ENCODE results near the gene CARMIL3. TPM values are rescaled to one million over a fixed set of nuclear protein-coding genes. Genes with fewer than 3 reads are reported as not detected.

Gene CARMIL3
- total RNA-seq, 3 donors from 2014 or later = 1.4 to 2.7 (median 1.5) TPM

- DNase-seq (no peak), ATAC-seq (no peak)
- H3K4me3 ChIP-seq = no peak overlapping the region
- peaks cover 10% of the 10 kb centered on the region for H3K4me1 ChIP-seq (ENCODE audit: low read depth)
- no peak for TF ChIP-seq CTCF (IDR thresholded peaks at IDR 0.05)
- H3K9me3 ChIP-seq = no peaks in the 10 kb centered on the region
- peaks cover 15% of the 10 kb centered on the region for H3K36me3 ChIP-seq (ENCODE audit: low read depth)
- intact Hi-C loops (cut with DNase I, micrococcal nuclease) = no loop called here
Measured at GRCh38 chr14:24116128-24116814, 64.5 kb downstream of the CARMIL3 start.

GRCh38 chr14:24117179-24117578 is 65.4 kb downstream of the CARMIL3 start:
- intact Hi-C loops (cut with DNase I, micrococcal nuclease) = no loop called here
- DNase-seq (no peak), ATAC-seq (no peak)
- H3K4me3 ChIP-seq = no peak overlapping the region
- H3K36me3 ChIP-seq (ENCODE audit: low read depth) = peaks cover 15% of the 10 kb centered on the region
- H3K9me3 ChIP-seq = no peaks in the 10 kb centered on the region
- no peak for TF ChIP-seq CTCF (IDR thresholded peaks at IDR 0.05)
- peaks cover 10% of the 10 kb centered on the region for H3K4me1 ChIP-seq (ENCODE audit: low read depth)

Other genes with a start within 250 kb of the CARMIL3 start
- 10 to 100 TPM; 35.0 to 41.7 (median 36.8) TPM for gene DHRS4, start 98.2 kb upstream of the CARMIL3 start, total RNA-seq
- gene DHRS4L2, start 63.1 kb upstream of the CARMIL3 start, total RNA-seq = 10 to 100 TPM; 30.7 to 56.1 (median 45.9) TPM
- gene CPNE6, start 19.6 kb downstream of the CARMIL3 start, total RNA-seq = 1 to 10 TPM in 1 of 3 donors, under 1 TPM in 1, not detected in 1; 0.14 to 2.2 TPM
- gene PCK2, start 42.3 kb downstream of the CARMIL3 start, total RNA-seq = 100 to 1,000 TPM in 2 of 3 donors, 10 to 100 TPM in 1; 64.7 to 150 (median 150) TPM
- 100 to 1,000 TPM in 1 of 3 donors, 10 to 100 TPM in 2; 65.8 to 101 (median 84.9) TPM for gene DCAF11, start 62.8 kb downstream of the CARMIL3 start, total RNA-seq
- 1 to 10 TPM; 2.3 to 4.5 (median 2.8) TPM for gene NRL, start 62.9 kb downstream of the CARMIL3 start, total RNA-seq
- 1 to 10 TPM in 2 of 3 donors, under 1 TPM in 1; 0.79 to 1.9 (median 1.3) TPM for gene FITM1, start 78.7 kb downstream of the CARMIL3 start, total RNA-seq
- 100 to 1,000 TPM; 188 to 279 (median 203) TPM for gene PSME1, start 84.2 kb downstream of the CARMIL3 start, total RNA-seq
- 10 to 100 TPM; 18.3 to 24.9 (median 20.4) TPM for gene EMC9, start 89.6 kb downstream of the CARMIL3 start, total RNA-seq
- gene PSME2, start 94.6 kb downstream of the CARMIL3 start, total RNA-seq = 100 to 1,000 TPM; 141 to 295 (median 191) TPM
- gene RNF31, start 95.5 kb downstream of the CARMIL3 start, total RNA-seq = 10 to 100 TPM; 52.8 to 66.2 (median 59.0) TPM
- 100 to 1,000 TPM in 2 of 3 donors, 10 to 100 TPM in 1; 78.7 to 119 (median 103) TPM for gene IRF9, start 109.3 kb downstream of the CARMIL3 start, total RNA-seq
- 10 to 100 TPM; 14.9 to 17.0 (median 16.8) TPM for gene REC8, start 120.1 kb downstream of the CARMIL3 start, total RNA-seq
- 10 to 100 TPM; 23.2 to 29.3 (median 26.8) TPM for gene IPO4, start 136.8 kb downstream of the CARMIL3 start, total RNA-seq
- gene TM9SF1, start 143.4 kb downstream of the CARMIL3 start, total RNA-seq = 10 to 100 TPM; 41.7 to 49.1 (median 47.1) TPM
- gene TSSK4, start 153.7 kb downstream of the CARMIL3 start, total RNA-seq = under 1 TPM in 2 of 3 donors, not detected in 1; 0.36 to 0.82 TPM
- gene CHMP4A, start 161.5 kb downstream of the CARMIL3 start, total RNA-seq = 10 to 100 TPM; 47.6 to 67.8 (median 49.5) TPM
- gene MDP1, start 164.1 kb downstream of the CARMIL3 start, total RNA-seq = 10 to 100 TPM; 11.1 to 14.8 (median 13.2) TPM
- gene NEDD8, start 180.4 kb downstream of the CARMIL3 start, total RNA-seq = 100 to 1,000 TPM; 108 to 150 (median 131) TPM
- gene GMPR2, start 180.9 kb downstream of the CARMIL3 start, total RNA-seq = 10 to 100 TPM; 59.7 to 83.5 (median 61.6) TPM
- 10 to 100 TPM; 51.5 to 64.8 (median 58.4) TPM for gene TINF2, start 190.6 kb downstream of the CARMIL3 start, total RNA-seq
- gene TGM1, start 211.2 kb downstream of the CARMIL3 start, total RNA-seq = 1 to 10 TPM; 2.2 to 3.3 (median 2.4) TPM
- gene RABGGTA, start 219.6 kb downstream of the CARMIL3 start, total RNA-seq = 10 to 100 TPM; 31.6 to 52.9 (median 41.3) TPM
- 10 to 100 TPM; 30.6 to 56.9 (median 54.9) TPM for gene DHRS1, start 247.8 kb downstream of the CARMIL3 start, total RNA-seq
- 10 to 100 TPM; 24.1 to 29.2 (median 29.1) TPM for gene NOP9, start 247.8 kb downstream of the CARMIL3 start, total RNA-seq

Data from mucosa of descending colon (tissue), 3 donors.